DMS 273 (cell line): ENCODE measurements around the gene PARD3B.

Experiments
- DNase-seq: peaks from one replicate; lab custom pipeline; 2025; ENCODE audit not compliant: unreplicated experiment; lab: John Stamatoyannopoulos, UW

Gene PARD3B

GRCh38 chr2:204544961-204545860 is at the start of gene PARD3B:
PARD3B (plus strand) TSS chr2:204545475; CDS start chr2:204546000, 525 bp downstream.
- DNase-seq: peak; percentile 76

- DNase-seq: no peak
These were observed 48.5 kb upstream of the PARD3B start for GRCh38 chr2:204496779-204497178.

- DNase-seq: no peak
These were observed 47.4 kb upstream of the PARD3B start for GRCh38 chr2:204497855-204498254.

- no peak for DNase-seq
These were observed 47.0 kb upstream of the PARD3B start for GRCh38 chr2:204498291-204498690.

- DNase-seq: no peak
These were observed 41.4 kb upstream of the PARD3B start for GRCh38 chr2:204503869-204504268.

- no peak for DNase-seq
These were observed 40.7 kb upstream of the PARD3B start for GRCh38 chr2:204504594-204504993.

- no peak for DNase-seq
These were observed 39.8 kb upstream of the PARD3B start for GRCh38 chr2:204505488-204505887.

- no peak for DNase-seq
These were observed 39.3 kb upstream of the PARD3B start for GRCh38 chr2:204505946-204506345.

GRCh38 chr2:204507636-204508035 is 37.6 kb upstream of the PARD3B start:
- DNase-seq: no peak

GRCh38 chr2:204510709-204511420 is 34.4 kb upstream of the PARD3B start:
- DNase-seq: no peak

- no peak for DNase-seq
These were observed 30.8 kb upstream of the PARD3B start for GRCh38 chr2:204514439-204514838.

- DNase-seq: no peak
These were observed 29.9 kb upstream of the PARD3B start for GRCh38 chr2:204515416-204515815.

- DNase-seq: no peak
These were observed 28.1 kb upstream of the PARD3B start for GRCh38 chr2:204517154-204517553.

- no peak for DNase-seq
These were observed 15.3 kb upstream of the PARD3B start for GRCh38 chr2:204529795-204530463.

- DNase-seq: no peak
These were observed 14.8 kb upstream of the PARD3B start for GRCh38 chr2:204530464-204530805.

- no peak for DNase-seq
These were observed 11.5 kb upstream of the PARD3B start for GRCh38 chr2:204533629-204534370.

GRCh38 chr2:204535356-204535755 is 9.9 kb upstream of the PARD3B start:
- DNase-seq: no peak

GRCh38 chr2:204535764-204536163 is 9.5 kb upstream of the PARD3B start:
- no peak for DNase-seq

- peak; percentile 20 for DNase-seq
These were observed 6.9 kb upstream of the PARD3B start for GRCh38 chr2:204538182-204539018.

GRCh38 chr2:204539019-204539385 is 6.3 kb upstream of the PARD3B start:
- no peak for DNase-seq
